H9 (cell line): ENCODE measurements around the gene RGR. TPM values are rescaled to one million over a fixed set of nuclear protein-coding genes. Genes with fewer than 3 reads are reported as not detected.

Experiments
- DNase-seq: peaks from one replicate; pipeline ENCODE4 v3.0.0-alpha.2; 2017
- H2AFZ ChIP-seq: one replicate; pipeline ENCODE4 v1.6.1; 2013; ENCODE audit warnings: mild to moderate bottlenecking, low read length, control low read depth, moderate library complexity
- H2AK5ac ChIP-seq: 2 replicates; pipeline ENCODE4 v1.6.1; 2013; ENCODE audit warnings: low read length, control low read depth, mixed read lengths; ENCODE audit not compliant: insufficient read length
- H2BK120ac ChIP-seq: one replicate; pipeline ENCODE4 v1.6.1; 2013; ENCODE audit warnings: low read depth, mild to moderate bottlenecking, low read length, control low read depth, inconsistent platforms; ENCODE audit not compliant: poor library complexity, severe bottlenecking
- H2BK12ac ChIP-seq: 2 replicates; pipeline ENCODE4 v1.6.1; 2013; ENCODE audit warnings: low read length, control low read depth, mixed read lengths, low read depth; ENCODE audit not compliant: insufficient read length
- H2BK15ac ChIP-seq: 2 replicates; pipeline ENCODE4 v1.6.1; 2013; ENCODE audit warnings: low read depth, low read length, control low read depth
- H2BK20ac ChIP-seq: one replicate; pipeline ENCODE4 v1.6.1; 2013; ENCODE audit warnings: low read depth, mild to moderate bottlenecking, low read length, control low read depth, inconsistent platforms; ENCODE audit not compliant: poor library complexity, severe bottlenecking
- H2BK5ac ChIP-seq: 2 replicates; pipeline ENCODE4 v1.6.1; 2013; ENCODE audit warnings: low read length, control low read depth, mixed read lengths; ENCODE audit not compliant: insufficient read length
- H3K14ac ChIP-seq: 2 replicates; pipeline ENCODE4 v1.6.1; 2013; ENCODE audit warnings: low read length, control low read depth; ENCODE audit not compliant: insufficient read depth
- H3K18ac ChIP-seq: 2 replicates; pipeline ENCODE4 v1.6.1; 2013; ENCODE audit warnings: low read depth, mild to moderate bottlenecking, mixed read lengths, low read length, control low read depth; ENCODE audit not compliant: insufficient read length
- H3K23ac ChIP-seq: 2 replicates; pipeline ENCODE4 v1.6.1; 2013; ENCODE audit warnings: low read length, control low read depth, mixed read lengths, low read depth; ENCODE audit not compliant: insufficient read length
- H3K23me2 ChIP-seq: 2 replicates; pipeline ENCODE4 v1.6.1; 2013; ENCODE audit warnings: low read depth, mild to moderate bottlenecking, mixed read lengths, low read length, control low read depth; ENCODE audit not compliant: insufficient read length, poor library complexity, severe bottlenecking
- H3K27ac ChIP-seq: 2 replicates; pipeline ENCODE4 v1.5.1; 2013; ENCODE audit warnings: low read length, control low read depth, mixed read lengths, low read depth; ENCODE audit not compliant: insufficient read length
- H3K27me3 ChIP-seq: 2 replicates; pipeline ENCODE4 v1.6.1; 2013; ENCODE audit warnings: low read length, control low read depth, inconsistent platforms; ENCODE audit not compliant: insufficient read depth
- H3K4ac ChIP-seq: 2 replicates; pipeline ENCODE4 v1.6.1; 2013; ENCODE audit warnings: low read depth, mild to moderate bottlenecking, control low read depth, inconsistent platforms, low read length, moderate library complexity
- H3K4me1 ChIP-seq: 2 replicates; pipeline ENCODE4 v1.6.1; 2013; ENCODE audit warnings: low read length, control low read depth, inconsistent platforms; ENCODE audit not compliant: insufficient read depth
- H3K4me2 ChIP-seq: 2 replicates; pipeline ENCODE4 v1.6.1; 2013; ENCODE audit warnings: low read length, control low read depth, mixed read lengths; ENCODE audit not compliant: insufficient read length, insufficient read depth
- H3K56ac ChIP-seq: 2 replicates; pipeline ENCODE4 v1.6.1; 2013; ENCODE audit warnings: low read depth, mild to moderate bottlenecking, mixed read lengths, low read length, control low read depth; ENCODE audit not compliant: insufficient read length
- H3K79me1 ChIP-seq: 2 replicates; pipeline ENCODE4 v1.6.1; 2013; ENCODE audit warnings: low read depth, mild to moderate bottlenecking, moderate library complexity, low read length, control low read depth, inconsistent platforms; ENCODE audit not compliant: insufficient read depth, poor library complexity, severe bottlenecking
- H3K79me2 ChIP-seq: 2 replicates; pipeline ENCODE4 v1.6.1; 2013; ENCODE audit warnings: low read length, control low read depth, inconsistent platforms; ENCODE audit not compliant: insufficient read depth
- H3K9ac ChIP-seq: 2 replicates; pipeline ENCODE4 v1.6.1; 2013; ENCODE audit warnings: low read length, control low read depth, mixed read lengths; ENCODE audit not compliant: insufficient read length; ENCODE audit errors: extremely low read depth
- H3K9me3 ChIP-seq: one replicate; pipeline ENCODE4 v1.6.1; 2013; ENCODE audit warnings: low read depth, low read length, inconsistent platforms; ENCODE audit not compliant: control insufficient read depth
- H3T11ph ChIP-seq: one replicate; pipeline ENCODE4 v1.6.1; 2013; ENCODE audit warnings: mild to moderate bottlenecking, low read length, control low read depth, inconsistent platforms
- H4K20me1 ChIP-seq: one replicate; pipeline ENCODE4 v1.6.1; 2013; ENCODE audit not compliant: control insufficient read depth, insufficient read length, insufficient read depth
- H4K5ac ChIP-seq: 2 replicates; pipeline ENCODE4 v1.6.1; 2013; ENCODE audit warnings: low read depth, mild to moderate bottlenecking, mixed read lengths, low read length, control low read depth; ENCODE audit not compliant: insufficient read length
- H4K8ac ChIP-seq: replicated peaks from 2 replicates; pipeline ENCODE4 v1.6.1; 2013; ENCODE audit warnings: low read length, control low read depth, mixed read lengths, low read depth; ENCODE audit not compliant: insufficient read length
- H4K91ac ChIP-seq: 2 replicates; pipeline ENCODE4 v1.6.1; 2013; ENCODE audit warnings: low read depth, mild to moderate bottlenecking, moderate library complexity, mixed read lengths, low read length, control low read depth; ENCODE audit not compliant: insufficient read length
- H3K27ac Mint-ChIP-seq, 3 experiments: 2 replicates in 2 of 3; 3 replicates in 1 of 3; pipeline ENCODE4 v1.8.0; 2020 to 2021; ENCODE audit warnings: mixed read lengths in 3 of 3, mild to moderate bottlenecking in 1 of 3, moderate library complexity in 1 of 3
- H3K27me3 Mint-ChIP-seq: 2 replicates; pipeline ENCODE4 v1.8.0; 2021; ENCODE audit warnings: low read depth, mild to moderate bottlenecking, moderate library complexity, mixed read lengths
- H3K36me3 Mint-ChIP-seq, 3 experiments: 2 replicates in 2 of 3; 3 replicates in 1 of 3; pipeline ENCODE4 v1.8.0; 2020 to 2021; ENCODE audit warnings: low read depth in 3 of 3, mixed read lengths in 3 of 3; ENCODE audit not compliant: insufficient read depth in 1 of 3
- H3K4me1 Mint-ChIP-seq, 2 experiments: 2 replicates each; pipeline ENCODE4 v1.8.0; 2020; ENCODE audit warnings: mixed read lengths in 2 of 2
- H3K4me3 Mint-ChIP-seq, 2 experiments: 2 replicates in 1 of 2; 3 replicates in 1 of 2; pipeline ENCODE4 v1.8.0; 2020 to 2021; ENCODE audit warnings: mild to moderate bottlenecking in 2 of 2, mixed read lengths in 2 of 2, moderate library complexity in 1 of 2
- H3K9me3 Mint-ChIP-seq, 2 experiments: 2 replicates in 1 of 2; 3 replicates in 1 of 2; pipeline ENCODE4 v1.8.0; 2020; ENCODE audit warnings: mild to moderate bottlenecking in 2 of 2, mixed read lengths in 2 of 2, moderate library complexity in 1 of 2
- WGBS: extraction: QIAGEN DNeasy Blood & Tissue Kit; methylation state at CpG from one replicate; pipeline ENCODE4 v1.1.7; 2013; ENCODE audit warnings: missing lambda C conversion rate, low lambda C conversion rate, mixed read lengths; ENCODE audit not compliant: insufficient read length; ENCODE audit errors: extremely low coverage; 5-methylcytosine and 5-hydroxymethylcytosine counted together
- long read RNA-seq: library from polyadenylated mRNA; unstranded; transcript quantifications from one replicate; pipeline ENCODE4 v2.0.0, GENCODE V29; 2020
- total RNA-seq: library from RNA; stranded (reverse); gene quantifications from 2 replicates; pipeline ENCODE4 v1.2.1, GENCODE V29; 2021
- TF ChIP-seq, protein P1 (sequence below): fragments of 200-600 bp; sonication (generic); conservative IDR thresholded peaks from 3 replicates; pipeline ENCODE4 v1.8.0; 2021; ENCODE audit warnings: antibody characterized with exemption, mild to moderate bottlenecking

RGR gene, protein sequence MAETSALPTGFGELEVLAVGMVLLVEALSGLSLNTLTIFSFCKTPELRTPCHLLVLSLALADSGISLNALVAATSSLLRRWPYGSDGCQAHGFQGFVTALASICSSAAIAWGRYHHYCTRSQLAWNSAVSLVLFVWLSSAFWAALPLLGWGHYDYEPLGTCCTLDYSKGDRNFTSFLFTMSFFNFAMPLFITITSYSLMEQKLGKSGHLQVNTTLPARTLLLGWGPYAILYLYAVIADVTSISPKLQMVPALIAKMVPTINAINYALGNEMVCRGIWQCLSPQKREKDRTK
- not detected in 2 replicates for total RNA-seq
- long read RNA-seq: 0 reads

DNA sequence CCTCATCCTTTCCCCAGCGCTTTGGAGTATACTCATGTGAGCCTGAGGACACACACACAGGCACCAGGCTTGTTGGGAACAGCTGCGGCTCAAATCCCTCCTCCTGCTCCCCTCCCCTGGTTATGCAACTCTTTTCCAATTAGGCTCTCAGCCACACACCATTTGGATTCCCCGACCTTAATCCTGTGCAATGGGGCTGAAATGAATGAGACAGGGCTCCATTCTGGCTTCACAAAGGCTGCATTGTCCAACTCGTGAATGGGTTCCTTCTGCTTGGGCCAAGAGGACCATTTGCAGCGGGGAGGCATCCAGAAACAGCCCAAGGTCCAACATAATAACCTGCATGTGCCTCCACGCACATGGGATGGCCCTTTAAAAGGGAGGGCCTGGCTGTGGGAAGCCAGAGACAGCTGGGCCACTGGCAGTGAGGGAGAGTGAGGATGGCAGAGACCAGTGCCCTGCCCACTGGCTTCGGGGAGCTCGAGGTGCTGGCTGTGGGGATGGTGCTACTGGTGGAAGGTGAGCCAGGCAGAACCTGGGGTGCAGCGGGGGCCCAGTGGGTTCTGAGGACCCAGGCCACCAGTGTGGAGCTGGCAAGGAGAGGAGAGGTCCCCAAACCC is at the start of gene RGR:
RGR (plus strand) TSS at position 403 of the 620 bp plus-strand sequence; CDS start at position 441, 38 bp downstream.
- no peak within 1 kb of the TSS for H4K5ac ChIP-seq
- H2BK15ac ChIP-seq: no peak within 1 kb of the TSS
- no peak within 1 kb of the TSS for H4K91ac ChIP-seq
- no peak within 1 kb of the TSS for H3K56ac ChIP-seq
- H3K23me2 ChIP-seq: no peaks in the 10 kb centered on the region
- H3K36me3 Mint-ChIP-seq: no peaks in the 10 kb centered on the region; a peak in 1 of 7 replicates
- TF ChIP-seq, protein P1, sequence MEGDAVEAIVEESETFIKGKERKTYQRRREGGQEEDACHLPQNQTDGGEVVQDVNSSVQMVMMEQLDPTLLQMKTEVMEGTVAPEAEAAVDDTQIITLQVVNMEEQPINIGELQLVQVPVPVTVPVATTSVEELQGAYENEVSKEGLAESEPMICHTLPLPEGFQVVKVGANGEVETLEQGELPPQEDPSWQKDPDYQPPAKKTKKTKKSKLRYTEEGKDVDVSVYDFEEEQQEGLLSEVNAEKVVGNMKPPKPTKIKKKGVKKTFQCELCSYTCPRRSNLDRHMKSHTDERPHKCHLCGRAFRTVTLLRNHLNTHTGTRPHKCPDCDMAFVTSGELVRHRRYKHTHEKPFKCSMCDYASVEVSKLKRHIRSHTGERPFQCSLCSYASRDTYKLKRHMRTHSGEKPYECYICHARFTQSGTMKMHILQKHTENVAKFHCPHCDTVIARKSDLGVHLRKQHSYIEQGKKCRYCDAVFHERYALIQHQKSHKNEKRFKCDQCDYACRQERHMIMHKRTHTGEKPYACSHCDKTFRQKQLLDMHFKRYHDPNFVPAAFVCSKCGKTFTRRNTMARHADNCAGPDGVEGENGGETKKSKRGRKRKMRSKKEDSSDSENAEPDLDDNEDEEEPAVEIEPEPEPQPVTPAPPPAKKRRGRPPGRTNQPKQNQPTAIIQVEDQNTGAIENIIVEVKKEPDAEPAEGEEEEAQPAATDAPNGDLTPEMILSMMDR: no peak
- H2AK5ac ChIP-seq: no peak within 1 kb of the TSS
- H3T11ph ChIP-seq: no peak within 1 kb of the TSS
- no peaks in the 10 kb centered on the region for H4K20me1 ChIP-seq
- H3K18ac ChIP-seq: no peak within 1 kb of the TSS
- H3K9me3 ChIP-seq: no peaks in the 10 kb centered on the region
- H2AFZ ChIP-seq: no peak within 1 kb of the TSS
- H3K4ac ChIP-seq: no peak within 1 kb of the TSS
- H3K9ac ChIP-seq: no peak within 1 kb of the TSS
- no peak for DNase-seq
- H3K4me1 ChIP-seq: no peaks in the 10 kb centered on the region
- no peaks in the 10 kb centered on the region for H3K79me1 ChIP-seq
- H3K27ac ChIP-seq: no peak within 1 kb of the TSS
- no peak within 1 kb of the TSS for H3K14ac ChIP-seq
- no peak within 1 kb of the TSS for H4K8ac ChIP-seq
- no peak within 1 kb of the TSS; a peak in 1 of 5 replicates for H3K4me3 Mint-ChIP-seq
- no peak within 1 kb of the TSS for H2BK12ac ChIP-seq
- no peak within 1 kb of the TSS for H2BK5ac ChIP-seq
- H2BK20ac ChIP-seq: no peak within 1 kb of the TSS
- no peak within 1 kb of the TSS for H2BK120ac ChIP-seq
- WGBS: no CpG with 5 or more reads among the region's 9 CpGs
- H3K4me2 ChIP-seq: no peak within 1 kb of the TSS
- peaks cover 10% of the 10 kb centered on the region for H3K27me3 Mint-ChIP-seq
- no peaks in the 10 kb centered on the region for H3K79me2 ChIP-seq
- no peaks in the 10 kb centered on the region for H3K27me3 ChIP-seq
- no peak within 1 kb of the TSS for H3K23ac ChIP-seq
- H3K27ac Mint-ChIP-seq: peak within 1 kb of the TSS in 1 of 3 experiments; percentile 18; a peak in 1 of 7 replicates
- no peaks in the 10 kb centered on the region; a peak in 1 of 5 replicates for H3K9me3 Mint-ChIP-seq
- peaks cover 0 to 4% of the 10 kb centered on the region in 2 experiments; a peak in 3 of 4 replicates for H3K4me1 Mint-ChIP-seq
